Activated naive CD8-positive, alpha-beta T cell (primary cell): ENCODE results near the gene SLC9A9.

Experiments used
- H3K27ac Mint-ChIP-seq: one replicate; pipeline ENCODE4 v1.8.0; 2021; ENCODE audit warnings: mixed read lengths
- H3K27me3 Mint-ChIP-seq: one replicate; pipeline ENCODE4 v1.8.0; 2021; ENCODE audit warnings: mixed read lengths
- H3K36me3 Mint-ChIP-seq: one replicate; pipeline ENCODE4 v1.8.0; 2021; ENCODE audit warnings: mixed read lengths
- H3K4me1 Mint-ChIP-seq: one replicate; pipeline ENCODE4 v1.8.0; 2021; ENCODE audit warnings: low read depth, mixed read lengths
- H3K4me3 Mint-ChIP-seq: one replicate; pipeline ENCODE4 v1.8.0; 2021; ENCODE audit warnings: mild to moderate bottlenecking, mixed read lengths
- H3K9me3 Mint-ChIP-seq: one replicate; pipeline ENCODE4 v1.8.0; 2021; ENCODE audit warnings: low read depth, mixed read lengths

SLC9A9 gene

GRCh38 chr3:143771258-143771657 is 77.0 kb downstream of the SLC9A9 start:
- H3K27me3 Mint-ChIP-seq = no peaks in the 10 kb centered on the region
- H3K27ac Mint-ChIP-seq = no peak overlapping the region
- no peaks in the 10 kb centered on the region for H3K4me1 Mint-ChIP-seq
- H3K4me3 Mint-ChIP-seq = no peak overlapping the region
- H3K36me3 Mint-ChIP-seq = peaks cover 1% of the 10 kb centered on the region
- no peaks in the 10 kb centered on the region for H3K9me3 Mint-ChIP-seq

GRCh38 chr3:143770391-143770790 is 77.9 kb downstream of the SLC9A9 start:
- Mint-ChIP-seq H3K36me3 (peaks cover 4% of the 10 kb centered on the region), H3K27ac (no peak overlapping the region), H3K4me1 (no peaks in the 10 kb centered on the region), H3K9me3 (no peaks in the 10 kb centered on the region), H3K27me3 (no peaks in the 10 kb centered on the region), H3K4me3 (no peak overlapping the region)

GRCh38 chr3:143769616-143770015 is 78.7 kb downstream of the SLC9A9 start:
- H3K4me3 Mint-ChIP-seq = no peak overlapping the region
- H3K27ac Mint-ChIP-seq = no peak overlapping the region
- no peaks in the 10 kb centered on the region for H3K27me3 Mint-ChIP-seq
- no peaks in the 10 kb centered on the region for H3K9me3 Mint-ChIP-seq
- peaks cover 4% of the 10 kb centered on the region for H3K36me3 Mint-ChIP-seq
- no peaks in the 10 kb centered on the region for H3K4me1 Mint-ChIP-seq

GRCh38 chr3:143764840-143765239 is 83.4 kb downstream of the SLC9A9 start:
- Mint-ChIP-seq H3K36me3 (peaks cover 4% of the 10 kb centered on the region), H3K9me3 (no peaks in the 10 kb centered on the region), H3K27me3 (no peaks in the 10 kb centered on the region), H3K4me3 (no peak overlapping the region), H3K27ac (no peak overlapping the region), H3K4me1 (peaks cover 13% of the 10 kb centered on the region)

- Mint-ChIP-seq H3K36me3 (peaks cover 4% of the 10 kb centered on the region), H3K27ac (no peak overlapping the region), H3K9me3 (no peaks in the 10 kb centered on the region), H3K4me3 (no peak overlapping the region), H3K27me3 (no peaks in the 10 kb centered on the region), H3K4me1 (peaks cover 13% of the 10 kb centered on the region)
Observed at GRCh38 chr3:143763564-143764162, 84.6 kb downstream of the SLC9A9 start.

- no peaks in the 10 kb centered on the region for H3K9me3 Mint-ChIP-seq
- H3K4me3 Mint-ChIP-seq = no peak overlapping the region
- peaks cover 32% of the 10 kb centered on the region for H3K4me1 Mint-ChIP-seq
- no peak overlapping the region for H3K27ac Mint-ChIP-seq
- H3K27me3 Mint-ChIP-seq = no peaks in the 10 kb centered on the region
- no peaks in the 10 kb centered on the region for H3K36me3 Mint-ChIP-seq
Observed at GRCh38 chr3:143757691-143758090, 90.6 kb downstream of the SLC9A9 start.

GRCh38 chr3:143755978-143756377 is 92.3 kb downstream of the SLC9A9 start:
- H3K9me3 Mint-ChIP-seq = no peaks in the 10 kb centered on the region
- no peaks in the 10 kb centered on the region for H3K36me3 Mint-ChIP-seq
- H3K27ac Mint-ChIP-seq = no peak overlapping the region
- H3K4me3 Mint-ChIP-seq = no peak overlapping the region
- peaks cover 50% of the 10 kb centered on the region for H3K4me1 Mint-ChIP-seq
- H3K27me3 Mint-ChIP-seq = no peaks in the 10 kb centered on the region

GRCh38 chr3:143754090-143754489 is 94.2 kb downstream of the SLC9A9 start:
- Mint-ChIP-seq H3K4me1 (peaks cover 52% of the 10 kb centered on the region), H3K9me3 (no peaks in the 10 kb centered on the region), H3K36me3 (no peaks in the 10 kb centered on the region), H3K27me3 (no peaks in the 10 kb centered on the region), H3K4me3 (no peak overlapping the region), H3K27ac (peak overlapping the region; percentile 78)

GRCh38 chr3:143753456-143753855 is 94.8 kb downstream of the SLC9A9 start:
- Mint-ChIP-seq H3K36me3 (no peaks in the 10 kb centered on the region), H3K4me3 (no peak overlapping the region), H3K27ac (peak overlapping the region; percentile 78), H3K27me3 (no peaks in the 10 kb centered on the region), H3K9me3 (no peaks in the 10 kb centered on the region), H3K4me1 (peaks cover 50% of the 10 kb centered on the region)

GRCh38 chr3:143753006-143753405 is 95.3 kb downstream of the SLC9A9 start:
- Mint-ChIP-seq H3K4me1 (peaks cover 45% of the 10 kb centered on the region), H3K27ac (peak overlapping the region; percentile 78)

GRCh38 chr3:143751643-143752178 is 96.6 kb downstream of the SLC9A9 start:
- peak overlapping the region; percentile 71 for H3K4me3 Mint-ChIP-seq
- H3K4me1 Mint-ChIP-seq = peaks cover 40% of the 10 kb centered on the region
- H3K9me3 Mint-ChIP-seq = no peaks in the 10 kb centered on the region
- H3K36me3 Mint-ChIP-seq = no peaks in the 10 kb centered on the region
- no peaks in the 10 kb centered on the region for H3K27me3 Mint-ChIP-seq
- peak overlapping the region; percentile 94 for H3K27ac Mint-ChIP-seq

More at GRCh38 chr3:143753006-143753405, 95.3 kb downstream of the SLC9A9 start:
- no peaks in the 10 kb centered on the region for H3K27me3 Mint-ChIP-seq
- no peaks in the 10 kb centered on the region for H3K36me3 Mint-ChIP-seq
- no peaks in the 10 kb centered on the region for H3K9me3 Mint-ChIP-seq
- peak overlapping the region; percentile 71 for H3K4me3 Mint-ChIP-seq

GRCh38 chr3:143750841-143751240 is 97.4 kb downstream of the SLC9A9 start:
- Mint-ChIP-seq H3K36me3 (no peaks in the 10 kb centered on the region), H3K4me1 (peaks cover 40% of the 10 kb centered on the region), H3K27me3 (no peaks in the 10 kb centered on the region), H3K9me3 (no peaks in the 10 kb centered on the region), H3K27ac (peak overlapping the region; percentile 28), H3K4me3 (no peak overlapping the region)

GRCh38 chr3:143749926-143750325 is 98.3 kb downstream of the SLC9A9 start:
- H3K4me1 Mint-ChIP-seq = peaks cover 40% of the 10 kb centered on the region
- no peaks in the 10 kb centered on the region for H3K36me3 Mint-ChIP-seq
- H3K4me3 Mint-ChIP-seq = no peak overlapping the region
- H3K9me3 Mint-ChIP-seq = no peaks in the 10 kb centered on the region
- H3K27me3 Mint-ChIP-seq = no peaks in the 10 kb centered on the region
- H3K27ac Mint-ChIP-seq = no peak overlapping the region

- Mint-ChIP-seq H3K4me3 (no peak overlapping the region), H3K27ac (no peak overlapping the region), H3K36me3 (peaks cover 15% of the 10 kb centered on the region), H3K4me1 (no peaks in the 10 kb centered on the region), H3K27me3 (no peaks in the 10 kb centered on the region), H3K9me3 (peaks cover 6% of the 10 kb centered on the region)
Observed at GRCh38 chr3:143737065-143737464, 111.2 kb downstream of the SLC9A9 start.

- H3K9me3 Mint-ChIP-seq = peaks cover 6% of the 10 kb centered on the region
- no peak overlapping the region for H3K4me3 Mint-ChIP-seq
- H3K36me3 Mint-ChIP-seq = peaks cover 11% of the 10 kb centered on the region
- H3K4me1 Mint-ChIP-seq = peaks cover 2% of the 10 kb centered on the region
- no peak overlapping the region for H3K27ac Mint-ChIP-seq
- no peaks in the 10 kb centered on the region for H3K27me3 Mint-ChIP-seq
Observed at GRCh38 chr3:143736205-143736997, 111.9 kb downstream of the SLC9A9 start.
